SIG-M5 treated with dmso at 0.1 percent for 504 hours (cell line): ENCODE measurements around the gene MYPN.
A peak's percentile ranks its signal among the peaks of the same experiment; 100 is the strongest.
"Not testable (repeated sequence)": the region's sequence is repeated elsewhere in the genome, so short reads cannot be mapped to it uniquely, and the experiment has no call there.

Source experiments
- DNase-seq: peaks from one replicate; lab custom pipeline; 2025; ENCODE audit not compliant: unreplicated experiment; lab: John Stamatoyannopoulos, UW

Gene MYPN

DNA sequence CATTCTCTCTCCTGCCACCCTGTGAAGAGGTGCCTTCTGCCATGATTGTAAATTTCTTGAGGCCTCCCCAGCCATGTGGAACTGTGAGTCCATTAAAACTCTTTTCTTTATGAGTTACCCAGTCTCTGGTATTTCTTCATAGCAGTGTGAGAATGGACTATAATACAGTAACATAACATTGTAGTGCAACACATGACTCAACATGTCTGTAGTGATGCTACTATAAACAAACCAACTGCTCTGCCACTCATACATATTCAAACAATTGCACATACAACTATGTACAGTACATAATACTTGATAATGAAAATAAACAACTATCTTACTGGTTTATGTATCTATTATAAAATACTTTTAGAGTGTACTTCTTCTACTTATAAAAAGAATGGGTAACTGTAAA, 115.5 kb downstream of the MYPN start:
- no peak for DNase-seq

DNA sequence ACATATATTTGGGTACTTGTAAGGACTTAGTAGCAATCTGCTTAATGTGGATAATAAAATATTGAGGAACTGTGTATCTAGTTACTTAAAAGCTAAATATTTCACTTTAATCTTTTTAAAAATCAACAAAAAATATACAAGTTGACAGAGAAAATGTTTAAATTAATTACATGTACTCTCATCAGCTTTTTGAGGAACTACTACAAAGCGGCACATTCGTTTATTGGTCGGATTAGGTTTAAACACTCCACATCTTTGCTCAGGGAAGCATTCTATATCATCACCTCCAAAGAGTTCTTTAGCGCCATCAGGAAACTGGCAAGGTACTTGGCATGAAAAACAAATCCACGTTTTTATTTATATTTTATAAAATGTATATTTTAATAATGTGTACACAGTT, 121.0 kb downstream of the MYPN start:
- no peak for DNase-seq

DNA sequence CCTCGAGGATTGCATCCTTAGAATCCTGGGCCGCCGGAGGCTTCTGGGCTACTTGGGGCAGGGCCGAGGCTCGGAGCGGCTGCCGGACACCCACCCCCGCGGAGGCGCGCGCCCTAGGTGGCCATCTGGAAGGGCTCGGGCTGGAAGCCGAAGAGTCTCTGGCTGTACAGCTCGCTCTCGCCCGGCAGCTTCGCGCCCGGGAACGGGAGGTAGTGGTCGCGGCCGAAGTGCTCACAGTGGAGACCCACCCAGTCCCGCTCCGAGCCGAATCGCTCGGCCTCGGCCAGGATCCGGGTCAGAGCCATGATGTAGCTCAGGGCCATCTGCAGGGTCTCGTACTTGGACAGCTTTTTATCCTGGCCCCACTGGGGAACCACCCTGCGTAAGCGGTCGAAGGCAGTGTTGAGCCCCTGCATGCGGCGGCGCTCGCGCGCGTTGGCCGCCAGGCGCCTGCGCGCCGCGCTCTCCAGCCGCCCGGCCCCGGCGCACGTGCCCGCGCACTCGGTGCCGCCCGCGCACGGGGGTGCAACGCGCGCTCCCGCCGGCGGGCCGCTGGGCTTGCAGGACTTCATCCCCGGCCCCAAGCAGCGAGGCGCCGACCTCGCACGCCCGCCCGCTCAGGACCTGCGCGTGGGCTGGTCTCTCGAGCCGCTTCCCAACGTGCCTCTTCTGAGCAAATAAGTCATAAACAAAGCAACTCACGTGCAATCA, 122.0 kb downstream of the MYPN start:
- peak; percentile 13 for DNase-seq

DNA sequence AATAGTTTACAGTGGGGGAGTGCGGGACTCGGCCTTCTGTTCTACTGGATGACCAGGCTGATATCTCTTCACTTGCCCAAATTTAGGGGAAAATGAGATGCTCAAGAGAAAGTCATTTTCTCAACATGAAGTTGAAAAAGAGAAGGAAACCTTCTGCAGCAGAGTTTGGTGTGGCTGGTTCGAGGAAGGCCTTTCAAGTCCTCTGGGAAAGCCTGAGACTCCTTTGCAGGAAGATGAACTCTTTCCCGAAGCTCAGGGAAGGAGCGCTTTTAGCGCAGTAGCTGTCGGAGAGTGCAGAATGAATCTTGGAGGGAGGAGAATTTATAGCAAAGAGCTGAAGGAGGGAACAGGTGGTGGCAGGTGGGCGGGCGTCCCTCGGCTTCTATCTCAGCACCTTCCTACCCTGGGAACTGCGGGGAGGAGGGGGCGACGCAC, 122.5 kb downstream of the MYPN start, which contains the start of gene ATOH7:
ATOH7 (minus strand) TSS at position 297 of the 435 bp plus-strand sequence. CDS start 436 bp downstream, outside the sequence.
- DNase-seq, result no peak

DNA sequence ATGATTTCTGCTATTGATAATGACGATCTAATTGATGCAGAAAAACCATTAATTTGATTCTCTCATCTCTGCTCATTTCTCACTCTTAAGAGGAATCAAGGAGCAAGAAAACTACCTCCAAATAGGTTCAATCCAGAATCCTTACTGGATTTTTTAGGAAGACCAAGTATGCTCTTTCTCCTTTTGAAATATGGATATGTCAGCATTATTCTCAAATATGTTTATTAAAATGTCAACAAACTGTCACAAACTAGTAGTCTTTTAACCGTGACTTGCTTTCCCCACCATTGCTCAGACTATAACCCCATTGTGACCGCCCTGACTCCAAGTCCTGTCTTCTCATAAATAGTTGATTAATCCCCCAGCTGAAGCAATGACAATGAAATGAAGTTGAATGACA, 123.8 kb downstream of the MYPN start:
- DNase-seq, result no peak

DNA sequence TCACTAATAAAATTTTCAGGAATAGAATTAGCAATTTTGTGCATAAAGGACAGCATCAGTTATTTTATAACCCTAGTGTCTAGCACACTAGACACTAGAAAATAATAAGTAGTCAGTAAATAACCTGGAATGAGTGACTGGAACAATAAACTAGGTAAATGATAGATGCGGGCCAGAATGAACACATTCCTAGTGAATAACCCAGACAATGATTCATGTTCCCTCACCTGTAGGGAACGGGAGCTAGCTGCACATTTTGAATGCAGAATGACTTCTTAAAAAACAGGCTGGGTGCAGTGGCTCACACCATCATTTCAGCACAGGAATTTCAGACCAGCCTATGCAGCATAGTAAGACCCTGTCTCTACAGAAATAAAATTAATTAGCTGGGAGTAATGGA, 125.8 kb downstream of the MYPN start:
- no peak for DNase-seq

DNA sequence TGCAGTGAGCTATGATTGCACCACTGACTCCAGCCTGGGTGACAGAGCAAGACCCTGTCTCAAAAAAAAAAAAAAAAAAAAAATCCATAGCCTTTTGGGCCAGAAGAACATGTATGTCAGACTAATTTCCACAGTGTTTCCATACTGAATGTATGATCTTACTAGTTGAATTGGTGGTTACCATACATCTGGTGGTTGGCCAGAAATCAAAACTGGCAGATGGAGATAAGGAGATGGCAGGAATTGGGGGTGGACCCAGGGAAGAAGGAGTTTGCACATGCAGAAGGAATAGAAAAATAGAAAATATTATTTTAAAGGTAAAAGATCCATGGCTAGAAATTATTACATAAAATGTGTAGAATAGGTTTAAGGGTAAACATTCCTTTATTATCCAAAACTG, 126.3 kb downstream of the MYPN start:
- no peak for DNase-seq

DNA sequence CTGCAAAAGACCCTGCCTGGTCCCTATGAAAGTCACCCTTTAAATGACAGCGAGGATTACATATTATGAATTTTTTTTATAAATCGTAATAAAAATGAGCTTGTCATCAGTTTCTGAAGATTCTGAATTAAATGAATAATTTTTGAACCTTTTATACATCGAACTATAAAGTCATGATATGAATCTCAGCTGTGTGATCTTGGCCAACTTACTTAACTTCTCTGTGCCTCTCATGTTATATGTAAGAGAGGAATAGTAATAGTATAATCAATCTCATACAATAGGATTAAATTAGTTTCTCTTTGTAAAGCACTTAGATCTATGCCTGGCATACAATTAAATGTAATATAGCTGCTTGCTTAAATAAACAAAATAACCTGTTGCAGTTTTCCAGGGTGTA, 127.9 kb downstream of the MYPN start:
- no peak for DNase-seq

DNA sequence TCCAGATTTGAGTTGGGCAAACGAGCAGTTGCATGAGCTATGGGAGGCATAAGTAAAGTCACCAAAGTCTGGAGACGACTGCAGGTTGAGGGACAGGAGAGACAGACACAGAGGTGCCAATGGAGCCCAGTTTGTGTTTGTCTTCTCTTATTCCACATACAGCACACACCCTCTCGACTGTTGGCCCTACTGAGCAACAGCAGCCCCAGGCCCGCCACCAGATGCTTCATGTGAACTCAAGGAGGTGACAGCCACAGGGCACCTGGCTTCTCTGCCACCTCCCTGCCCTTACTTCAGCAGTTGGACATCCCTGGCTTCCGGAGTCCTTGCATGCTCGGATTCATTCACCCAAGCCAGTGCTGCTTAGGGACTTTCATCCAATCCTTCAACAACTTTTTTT, 129.1 kb downstream of the MYPN start:
- DNase-seq, result no peak

DNA sequence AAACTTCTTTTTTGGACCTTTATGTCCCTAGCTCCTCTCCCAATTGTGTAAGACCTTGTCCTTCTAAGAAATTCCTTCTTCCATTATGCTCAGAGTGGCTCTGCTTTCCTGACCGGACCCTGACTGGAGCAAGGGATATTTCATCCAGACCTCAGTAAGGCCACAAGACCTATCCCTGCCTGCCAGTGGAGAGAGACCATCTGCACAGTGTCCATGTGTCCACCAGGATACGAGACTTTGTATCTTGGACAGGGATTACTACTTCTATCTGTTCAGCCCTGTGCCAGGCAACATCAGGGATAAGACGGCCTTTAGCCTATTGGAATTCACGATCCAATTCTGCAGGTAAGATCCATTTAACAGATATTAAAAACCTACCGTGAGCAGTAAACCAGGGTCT, 129.8 kb downstream of the MYPN start:
- no peak for DNase-seq

DNA sequence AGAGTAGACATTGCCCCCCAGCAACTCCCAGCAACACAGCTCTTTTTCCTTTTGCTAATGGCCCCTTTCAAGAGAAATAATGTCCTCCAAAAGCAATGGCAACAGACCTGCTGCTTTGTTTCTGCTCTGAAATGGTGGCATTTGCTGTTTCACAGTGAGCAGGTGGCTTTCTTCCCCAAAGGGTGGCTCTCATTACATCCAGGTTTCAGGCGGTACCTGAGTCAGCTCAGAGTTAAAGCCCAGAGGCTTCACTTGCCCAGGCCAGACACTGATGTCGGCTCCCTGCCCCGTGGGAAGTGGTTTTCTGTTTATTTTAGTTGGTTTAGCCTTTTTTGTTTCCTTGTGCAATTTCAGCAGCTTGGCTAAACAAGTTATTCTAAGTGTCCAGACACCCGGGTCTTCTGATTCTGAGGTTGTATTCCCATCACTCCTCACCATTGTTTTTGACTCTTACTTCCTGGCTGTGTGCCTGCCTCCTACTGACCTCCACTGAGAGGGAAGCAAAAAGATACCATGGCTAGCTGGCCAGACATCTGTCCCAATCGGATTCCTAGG, 130.4 kb downstream of the MYPN start:
- no peak for DNase-seq

DNA sequence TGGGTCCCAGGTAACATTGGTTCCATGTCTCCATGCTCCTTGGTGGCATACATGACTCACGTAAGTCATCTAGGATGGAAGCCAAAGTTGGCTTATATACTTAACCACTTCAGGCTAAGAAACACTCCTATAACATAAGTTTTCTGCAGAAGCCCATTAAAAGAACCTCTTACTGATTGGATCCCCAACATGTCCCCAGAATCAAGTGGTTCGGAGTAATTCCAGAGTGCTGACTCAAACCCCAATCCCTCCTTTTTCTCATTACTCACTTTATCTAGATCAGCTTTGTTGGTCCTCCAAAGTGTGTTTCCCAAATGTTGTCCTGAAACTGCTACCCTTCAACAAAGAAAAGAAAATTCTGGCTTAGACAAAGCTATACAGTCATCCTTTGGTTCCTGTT, 132.8 kb downstream of the MYPN start:
- DNase-seq, result no peak

DNA sequence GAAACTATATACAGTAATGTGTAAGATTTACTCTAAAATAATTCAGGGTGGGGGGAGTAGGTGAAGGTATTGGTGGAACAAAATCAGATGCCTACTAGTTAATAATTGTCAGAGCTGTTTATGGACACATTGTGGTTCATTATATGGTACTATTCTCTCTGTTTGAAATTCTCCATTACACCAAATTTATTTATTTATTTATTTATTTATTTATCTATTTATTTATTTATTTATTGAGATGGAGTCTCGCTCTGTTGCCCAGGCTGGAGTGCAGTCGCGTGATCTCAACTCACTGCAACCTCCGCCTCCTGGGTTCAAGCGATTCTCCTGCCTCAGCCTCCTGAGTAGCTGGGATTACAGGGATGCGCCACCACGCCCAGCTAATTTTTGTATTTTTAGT, 137.1 kb downstream of the MYPN start:
- DNase-seq, result not testable (repeated sequence)

DNA sequence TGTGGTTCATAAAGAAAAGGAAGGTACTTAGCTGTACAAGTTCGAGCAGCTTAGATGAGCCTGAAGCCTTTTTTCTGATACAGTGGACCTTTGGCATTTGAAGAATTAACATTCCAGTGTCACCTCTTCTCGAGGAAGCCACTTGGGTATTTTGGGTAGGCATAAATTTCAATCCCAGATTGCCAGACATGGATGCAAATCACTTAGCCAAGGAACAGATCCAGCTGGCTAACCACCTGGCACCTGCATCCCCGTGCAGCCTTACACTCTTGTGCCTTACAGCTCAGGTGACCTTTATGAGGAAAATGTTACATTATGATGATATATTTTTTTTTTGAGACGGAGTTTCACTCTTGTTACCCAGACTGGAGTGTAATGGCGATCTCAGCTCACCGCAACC, 138.6 kb downstream of the MYPN start:
- no peak for DNase-seq

DNA sequence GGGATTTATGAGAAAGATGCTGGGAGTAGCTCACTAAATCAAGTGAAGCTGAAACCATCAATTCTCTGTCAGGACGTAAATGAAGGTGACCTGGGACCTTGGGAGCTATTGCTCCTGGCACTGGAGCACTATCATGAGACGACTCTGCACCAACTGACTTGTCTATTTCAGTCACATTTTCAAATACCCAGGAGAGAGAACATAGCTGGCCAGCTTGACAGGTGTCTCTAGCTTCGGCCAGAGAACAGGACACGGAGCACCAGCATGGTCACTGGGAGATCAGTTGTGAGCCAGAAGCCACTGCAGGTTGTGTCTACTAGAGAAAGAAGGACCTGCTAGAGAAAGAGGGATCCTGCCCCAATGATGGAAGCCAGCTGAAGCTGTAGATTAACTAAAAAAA, 140.0 kb downstream of the MYPN start:
- no peak for DNase-seq

DNA sequence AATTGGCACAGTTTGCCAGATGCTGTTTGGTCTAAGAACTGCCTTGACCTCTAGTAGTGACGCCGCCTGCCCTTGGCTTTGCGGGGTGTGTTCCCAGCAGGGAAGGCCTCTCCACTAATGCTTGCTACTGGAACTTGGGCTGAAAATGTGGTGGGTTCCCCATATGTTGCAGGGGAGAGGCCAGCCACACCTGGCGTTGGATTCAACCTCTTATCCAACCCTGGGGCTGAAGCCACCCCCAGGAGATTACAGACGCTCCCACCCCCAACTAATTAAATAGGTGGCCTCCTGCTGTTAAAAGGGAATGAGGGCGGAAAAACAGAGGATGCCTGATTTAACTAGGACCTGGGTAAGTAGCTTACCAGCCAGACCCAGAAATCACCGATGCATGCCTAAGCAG, 141.9 kb downstream of the MYPN start:
- DNase-seq, result no peak

DNA sequence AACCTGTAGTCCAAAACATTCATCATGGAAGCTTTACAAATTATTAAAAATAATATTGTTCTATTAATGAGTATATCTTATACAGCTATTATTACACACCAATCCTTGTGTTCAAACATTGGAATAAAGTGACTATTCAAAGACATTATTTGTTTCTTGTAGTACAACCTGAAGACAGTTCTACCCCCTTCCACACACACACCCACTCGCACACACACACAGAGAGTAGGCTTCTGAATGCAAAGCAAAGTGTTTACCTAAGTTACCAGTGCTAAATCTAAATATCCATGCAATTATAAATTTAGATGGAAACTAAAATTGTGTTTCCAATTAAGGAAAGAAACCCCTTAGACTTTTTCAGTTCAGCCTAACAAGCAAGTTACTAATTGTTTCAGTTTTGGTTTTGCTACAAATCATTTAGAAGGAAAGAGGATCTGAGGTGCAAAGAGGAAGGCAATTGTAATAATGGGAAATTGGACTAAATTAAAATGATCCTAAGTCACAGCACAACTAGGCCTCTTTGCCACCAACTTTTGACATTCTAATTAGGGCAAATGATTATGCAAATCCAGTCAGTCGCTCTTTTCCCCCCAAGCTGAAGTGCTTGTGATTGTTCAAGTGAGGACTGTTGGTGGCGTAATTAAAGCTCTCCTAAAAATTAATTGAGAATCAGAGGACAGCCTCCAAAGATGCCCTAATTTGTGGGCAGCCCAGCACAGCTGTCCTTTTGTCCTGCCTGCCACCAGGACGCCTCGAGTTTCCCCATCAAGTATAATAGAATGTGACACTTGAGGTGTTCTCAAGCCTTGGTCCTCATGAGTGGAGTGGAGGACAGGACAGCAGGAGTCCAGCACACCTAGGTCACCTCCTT, 142.6 kb downstream of the MYPN start:
- DNase-seq, result no peak

DNA sequence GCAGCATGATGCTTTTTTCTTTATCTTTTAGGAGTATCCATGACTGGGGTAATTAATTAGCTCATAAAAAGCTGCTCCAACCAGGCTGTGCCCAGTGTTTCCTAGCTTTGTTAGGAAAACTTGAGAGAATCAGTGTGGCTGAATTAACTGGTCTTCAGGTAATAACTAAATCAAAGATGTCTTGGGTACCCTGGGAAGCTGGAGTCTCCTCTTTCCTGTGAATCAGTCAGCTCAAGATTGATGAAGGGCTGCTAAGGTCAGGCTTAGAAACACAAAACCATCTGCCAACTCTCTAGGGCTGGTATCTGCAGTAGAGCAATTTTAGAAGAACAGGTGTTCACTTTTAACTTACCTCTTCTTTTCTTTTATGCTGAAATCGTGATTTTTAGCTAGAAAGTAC, 144.1 kb downstream of the MYPN start:
- no peak for DNase-seq

DNA sequence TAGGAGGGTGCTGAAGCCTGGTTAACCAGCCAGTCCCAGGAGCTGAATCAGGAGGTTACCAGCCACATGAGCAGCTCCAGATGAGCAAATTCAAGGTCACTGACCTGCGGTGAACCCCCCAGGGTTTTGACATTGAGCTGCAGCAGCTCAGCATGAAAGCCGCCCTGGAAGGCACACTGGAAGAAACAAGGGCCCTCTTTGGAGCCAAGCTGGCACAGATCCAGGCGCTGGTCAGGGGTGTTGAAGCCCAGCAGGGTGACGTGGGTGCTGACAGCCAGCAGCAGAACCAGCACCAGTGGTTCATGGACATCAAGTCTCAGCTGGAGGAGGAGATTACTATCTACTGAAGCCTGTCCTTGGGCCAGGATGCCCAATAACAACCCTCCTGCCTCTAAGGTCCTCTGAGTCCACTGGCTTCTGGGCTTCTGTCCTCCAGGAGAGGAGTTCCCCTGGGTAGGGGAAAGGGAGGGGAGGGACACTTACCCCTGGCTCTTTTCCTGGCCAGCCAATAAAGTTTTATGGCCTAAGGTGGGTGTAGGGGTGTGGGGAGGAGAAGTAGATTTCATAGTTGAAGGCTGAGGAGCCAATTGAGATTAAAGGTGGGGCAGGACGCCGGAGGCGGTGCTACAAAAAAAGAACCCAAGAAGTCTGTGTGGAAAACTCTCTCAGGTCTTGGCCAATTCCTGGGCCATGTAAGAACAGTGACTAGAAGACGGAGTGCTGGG, 152.0 kb downstream of the MYPN start:
- DNase-seq, result no peak
